Tibial nerve (tissue), 4 donors: ENCODE results near the gene COX4I1. TPM values are rescaled to one million over a fixed set of nuclear protein-coding genes. Genes with fewer than 3 reads are reported as not detected.

ENCODE experiments used
- DNase-seq, 2 donors: peaks; one replicate each; pipeline ENCODE4 v3.0.0-alpha.2; 2019; ENCODE audit warnings: low spot score in 2 of 2
- H3K27ac ChIP-seq, 4 donors: fragments of 200-600 bp; sonication (generic) in 3 of 4; one replicate each; pipeline ENCODE4 v1.5.1; 2017 to 2019; ENCODE audit warnings: mild to moderate bottlenecking in 1 of 4
- H3K27me3 ChIP-seq, 2 donors: fragments of 200-600 bp; sonication (generic) in 1 of 2; one replicate each; pipeline versions ENCODE4 v1.5.1 to v1.6.0; 2017 to 2019
- H3K36me3 ChIP-seq, 3 donors: fragments of 200-600 bp; sonication (generic); one replicate each; pipeline ENCODE4 v1.5.1; 2018 to 2019
- H3K4me1 ChIP-seq, 4 donors: fragments of 200-600 bp; sonication (generic) in 3 of 4; one replicate each; pipeline ENCODE4 v1.5.1; 2017 to 2019
- H3K4me3 ChIP-seq, 4 donors: fragments of 200-600 bp; sonication (generic) in 3 of 4; one replicate each; pipeline ENCODE4 v1.5.1; 2017 to 2019; ENCODE audit warnings: mild to moderate bottlenecking in 1 of 4, moderate library complexity in 1 of 4
- H3K9me3 ChIP-seq, 4 donors: fragments of 200-600 bp; sonication (generic) in 3 of 4; one replicate each; pipeline ENCODE4 v1.5.1; 2017 to 2019
- EP300 ChIP-seq, 2 donors: sonication (generic); formaldehyde crosslinking; IDR thresholded peaks; one replicate each; pipeline ENCODE4 v1.6.1; 2017; ENCODE audit warnings: antibody characterized with exemption in 2 of 2, mild to moderate bottlenecking in 1 of 2
- POLR2A ChIP-seq, 2 donors: fragments of 450-650 bp; IDR thresholded peaks; one replicate each; pipeline ENCODE4 v1.6.1; 2017; ENCODE audit warnings: antibody characterized with exemption in 2 of 2, mild to moderate bottlenecking in 2 of 2, moderate library complexity in 2 of 2
- WGBS, 2 donors: methylation state at CpG; one replicate each; pipeline ENCODE4 v1.1.5; 2018; 5-methylcytosine and 5-hydroxymethylcytosine counted together
- total RNA-seq, 4 donors: library from RNA; depleted of rRNA; stranded (reverse); fragments of >200 nt; gene quantifications; one replicate each; pipeline ENCODE4 v1.1.0, GENCODE V29; 2016
- TF ChIP-seq, protein P1 (sequence below), 5 experiments: fragments of 200-600 bp in 3 of 5; fragments of 450-650 bp in 2 of 5; sonication (generic) in 3 of 5; IDR thresholded peaks; one replicate each; pipeline ENCODE4 v1.5.1; 2016 to 2019; ENCODE audit warnings: antibody characterized with exemption in 5 of 5, mild to moderate bottlenecking in 3 of 5, moderate library complexity in 2 of 5

Gene COX4I1
- total RNA-seq, 4 donors from 2014 or later: 274 to 401 (median 323) TPM

DNA sequence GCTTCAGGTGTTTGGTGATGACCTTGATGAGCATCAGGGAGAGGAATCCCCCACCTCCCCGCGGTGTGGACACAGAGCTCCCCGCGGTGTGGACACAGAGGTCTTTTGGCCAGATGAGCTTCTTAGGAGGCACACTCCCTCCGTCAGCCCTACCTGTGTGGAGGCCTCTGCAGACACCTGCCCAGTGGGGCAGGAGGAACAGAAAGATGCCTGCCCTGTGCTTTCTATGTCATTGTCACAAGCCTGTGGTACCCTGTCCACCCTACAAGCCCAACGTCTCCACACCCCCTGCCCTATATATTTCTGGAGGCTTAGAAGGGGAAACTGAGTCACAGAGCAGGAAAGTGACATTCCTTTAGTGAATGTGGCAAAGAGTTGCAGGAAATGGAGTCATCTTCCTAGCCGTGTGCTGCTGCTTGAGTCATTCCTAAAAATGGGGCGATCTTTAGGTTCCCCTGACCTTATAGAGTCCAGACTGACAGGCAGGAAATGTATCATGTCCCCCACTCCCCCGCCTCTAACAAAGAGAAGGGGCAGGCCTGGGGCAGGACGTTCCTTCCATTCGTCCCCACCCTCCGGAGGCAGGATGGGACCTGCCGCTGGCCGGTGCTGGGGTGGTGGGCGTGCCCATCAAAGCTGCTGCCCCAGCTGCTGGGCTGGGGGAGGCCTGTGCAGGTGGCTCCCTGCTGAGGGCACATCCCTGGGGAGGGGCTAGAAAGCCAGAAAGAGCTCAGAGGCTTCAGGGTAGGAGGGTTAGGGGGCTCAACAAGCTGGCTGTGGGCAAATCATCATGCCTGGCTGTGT lies 47.6 kb upstream of the COX4I1 start:
- Histone ChIP-seq H3K4me3 (peak overlapping the region in 1 of 4 donors; percentile 36), H3K9me3 (no peaks in the 10 kb centered on the region), H3K27me3 (peaks cover 0 to 27% of the 10 kb centered on the region in 2 donors), H3K36me3 (no peaks in the 10 kb centered on the region), H3K27ac (no peak overlapping the region), H3K4me1 (peaks cover 0 to 22% (median 13%) of the 10 kb centered on the region in 4 donors)
- no peak for DNase-seq
- TF ChIP-seq, protein P1, sequence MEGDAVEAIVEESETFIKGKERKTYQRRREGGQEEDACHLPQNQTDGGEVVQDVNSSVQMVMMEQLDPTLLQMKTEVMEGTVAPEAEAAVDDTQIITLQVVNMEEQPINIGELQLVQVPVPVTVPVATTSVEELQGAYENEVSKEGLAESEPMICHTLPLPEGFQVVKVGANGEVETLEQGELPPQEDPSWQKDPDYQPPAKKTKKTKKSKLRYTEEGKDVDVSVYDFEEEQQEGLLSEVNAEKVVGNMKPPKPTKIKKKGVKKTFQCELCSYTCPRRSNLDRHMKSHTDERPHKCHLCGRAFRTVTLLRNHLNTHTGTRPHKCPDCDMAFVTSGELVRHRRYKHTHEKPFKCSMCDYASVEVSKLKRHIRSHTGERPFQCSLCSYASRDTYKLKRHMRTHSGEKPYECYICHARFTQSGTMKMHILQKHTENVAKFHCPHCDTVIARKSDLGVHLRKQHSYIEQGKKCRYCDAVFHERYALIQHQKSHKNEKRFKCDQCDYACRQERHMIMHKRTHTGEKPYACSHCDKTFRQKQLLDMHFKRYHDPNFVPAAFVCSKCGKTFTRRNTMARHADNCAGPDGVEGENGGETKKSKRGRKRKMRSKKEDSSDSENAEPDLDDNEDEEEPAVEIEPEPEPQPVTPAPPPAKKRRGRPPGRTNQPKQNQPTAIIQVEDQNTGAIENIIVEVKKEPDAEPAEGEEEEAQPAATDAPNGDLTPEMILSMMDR (IDR thresholded peaks at IDR 0.05): no peak
- TF ChIP-seq EP300 (IDR thresholded peaks at IDR 0.05) (no peak), POLR2A (IDR thresholded peaks at IDR 0.05) (no peak)
- WGBS, 2 donors: 37 to 49% methylated on average over 14 to 15 of the region's 15 CpGs

DNA sequence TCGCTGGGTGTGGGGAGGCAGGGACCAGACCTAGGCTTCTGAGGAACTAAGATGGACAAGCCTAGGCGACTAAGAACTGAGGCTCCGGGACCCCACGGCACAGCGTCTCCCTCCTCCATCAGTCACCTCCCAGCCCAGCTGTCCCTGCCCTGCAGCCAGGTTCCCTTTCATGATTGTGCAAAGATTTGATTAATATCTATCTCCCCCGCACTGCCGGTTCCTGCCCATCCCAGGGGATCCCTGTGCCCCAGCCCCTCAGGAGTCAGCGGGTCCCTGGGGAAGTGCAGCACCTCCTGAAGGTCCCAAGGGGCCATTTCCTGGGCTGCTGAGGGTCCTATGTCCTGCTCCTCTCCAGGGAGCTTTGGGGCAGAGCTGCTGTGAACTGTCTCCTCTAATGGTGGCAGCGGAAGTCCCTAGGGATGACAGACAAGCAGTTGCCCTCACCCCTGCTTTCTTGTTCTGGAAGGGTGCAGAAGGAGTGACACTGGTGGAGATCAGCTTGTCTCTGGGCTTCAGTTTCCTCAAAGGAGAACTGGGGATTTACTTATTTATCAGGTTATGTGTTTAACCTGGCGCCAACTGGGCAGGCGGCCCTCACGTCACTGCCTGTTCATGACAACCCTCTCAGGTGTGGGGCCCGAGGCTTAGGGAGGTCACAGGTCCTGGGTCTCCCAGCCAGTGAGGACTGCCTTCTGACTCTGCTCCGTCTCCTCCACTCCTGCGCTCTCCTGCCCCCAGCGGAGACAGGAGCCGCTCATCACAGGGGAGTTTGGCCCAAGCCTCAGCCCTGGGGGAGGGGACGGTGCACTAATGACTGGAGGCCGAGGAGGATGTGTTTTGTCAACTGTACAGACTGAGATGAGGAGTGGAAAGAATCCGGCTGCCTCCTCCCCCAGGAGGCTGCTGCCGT lies 46.7 kb upstream of the COX4I1 start:
- H3K4me1 ChIP-seq: peaks cover 0 to 22% (median 13%) of the 10 kb centered on the region in 4 donors
- no peaks in the 10 kb centered on the region for H3K9me3 ChIP-seq
- no peak overlapping the region for H3K27ac ChIP-seq
- TF ChIP-seq, protein P1 (IDR thresholded peaks at IDR 0.05): no peak
- TF ChIP-seq POLR2A (IDR thresholded peaks at IDR 0.05) (no peak), EP300 (IDR thresholded peaks at IDR 0.05) (no peak)
- H3K4me3 ChIP-seq: no peak overlapping the region
- no peak for DNase-seq
- no peaks in the 10 kb centered on the region for H3K36me3 ChIP-seq
- peaks cover 0 to 27% of the 10 kb centered on the region in 2 donors for H3K27me3 ChIP-seq
- WGBS, 2 donors: 62 to 74% methylated on average over 20 to 21 of the region's 21 CpGs

DNA sequence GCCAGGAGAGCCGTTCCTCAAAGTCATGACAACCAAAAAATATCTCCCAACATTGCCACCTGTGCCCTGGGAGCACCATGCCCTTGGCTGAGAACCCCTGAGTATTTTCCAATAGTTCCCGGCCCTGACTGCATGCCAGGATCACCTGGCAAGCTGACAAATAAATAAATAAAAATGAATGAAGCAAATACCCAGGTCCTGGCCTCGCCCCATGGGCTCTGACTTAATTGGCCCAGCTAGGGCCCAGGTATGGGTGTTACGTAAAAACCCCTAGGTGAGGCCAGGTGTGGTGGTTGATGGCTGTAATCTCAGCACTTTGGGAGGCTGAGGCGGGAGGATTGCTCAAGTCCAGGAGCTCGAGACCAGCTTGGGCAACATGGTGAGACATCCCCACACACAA lies 45.9 kb upstream of the COX4I1 start:
- WGBS, 2 donors: 81 to 84% methylated on average over 6 of the region's 6 CpGs
- H3K27ac ChIP-seq: no peak overlapping the region
- peaks cover 0 to 22% (median 13%) of the 10 kb centered on the region in 4 donors for H3K4me1 ChIP-seq
- TF ChIP-seq EP300 (IDR thresholded peaks at IDR 0.05): no peak
- TF ChIP-seq POLR2A (IDR thresholded peaks at IDR 0.05): no peak
- TF ChIP-seq, protein P1 (IDR thresholded peaks at IDR 0.05): no peak
- no peak for DNase-seq
- no peak overlapping the region for H3K4me3 ChIP-seq
- H3K9me3 ChIP-seq: no peaks in the 10 kb centered on the region
- no peaks in the 10 kb centered on the region for H3K36me3 ChIP-seq
- H3K27me3 ChIP-seq: peaks cover 0 to 27% of the 10 kb centered on the region in 2 donors

DNA sequence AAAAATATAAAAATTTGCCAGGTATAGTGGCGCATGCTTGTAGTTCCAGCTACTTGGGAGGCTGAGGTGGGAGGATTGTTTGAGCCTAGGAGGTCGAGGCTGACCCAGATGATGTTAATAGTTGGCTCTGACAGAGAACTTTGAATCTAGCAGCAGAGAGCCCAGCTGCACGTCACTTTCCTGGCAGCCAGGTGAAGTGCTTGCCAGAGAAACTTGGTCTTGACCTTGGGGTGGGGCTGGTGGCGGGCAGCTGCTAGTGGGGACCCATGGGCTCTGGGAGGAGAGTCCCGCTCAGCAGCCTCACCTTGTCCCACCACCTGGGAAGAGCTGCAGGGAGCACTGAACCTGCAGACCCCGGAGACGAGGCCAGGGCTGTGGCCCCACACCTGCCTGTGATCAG lies 45.5 kb upstream of the COX4I1 start:
- Histone ChIP-seq H3K36me3 (no peaks in the 10 kb centered on the region), H3K4me1 (peaks cover 0 to 22% (median 13%) of the 10 kb centered on the region in 4 donors), H3K9me3 (no peaks in the 10 kb centered on the region), H3K4me3 (no peak overlapping the region), H3K27me3 (peaks cover 0 to 26% of the 10 kb centered on the region in 2 donors), H3K27ac (no peak overlapping the region)
- TF ChIP-seq, protein P1 (IDR thresholded peaks at IDR 0.05): no peak
- TF ChIP-seq EP300 (IDR thresholded peaks at IDR 0.05): no peak
- TF ChIP-seq POLR2A (IDR thresholded peaks at IDR 0.05): no peak
- 85 to 89% methylated on average over 6 to 7 of the region's 7 CpGs for WGBS, 2 donors
- no peak for DNase-seq
